TTC549 (cell line): ENCODE measurements around the gene RALGAPB.

Experiments used
- FAIRE-seq: peaks from 2 replicates; lab custom pipeline; 2012; peaks lifted over from hg19 to GRCh38; lab: Jason Lieb, UNC

The RALGAPB gene

GRCh38 chr20:38548356-38549083 lies 75.9 kb downstream of the RALGAPB start:
- FAIRE-seq, result no peak

- FAIRE-seq, result no peak
These were observed 77.6 kb downstream of the RALGAPB start for GRCh38 chr20:38550274-38550673.

- no peak for FAIRE-seq
These were observed 78.5 kb downstream of the RALGAPB start for GRCh38 chr20:38551056-38551626.

GRCh38 chr20:38554986-38555385 lies 82.3 kb downstream of the RALGAPB start:
- no peak for FAIRE-seq

- FAIRE-seq, result no peak
These were observed 82.8 kb downstream of the RALGAPB start for GRCh38 chr20:38555395-38555794.

- no peak for FAIRE-seq
These were observed 84.5 kb downstream of the RALGAPB start for GRCh38 chr20:38557174-38557573.

GRCh38 chr20:38558596-38559360 lies 86.1 kb downstream of the RALGAPB start:
- no peak for FAIRE-seq

- no peak for FAIRE-seq
These were observed 87.1 kb downstream of the RALGAPB start for GRCh38 chr20:38559764-38560163.

GRCh38 chr20:38563802-38564431 lies 91.3 kb downstream of the RALGAPB start:
- no peak for FAIRE-seq

GRCh38 chr20:38564680-38565079 lies 92.0 kb downstream of the RALGAPB start:
- no peak for FAIRE-seq

- FAIRE-seq, result no peak
These were observed 93.5 kb downstream of the RALGAPB start for GRCh38 chr20:38566036-38566598.

GRCh38 chr20:38569747-38570525 lies 97.3 kb downstream of the RALGAPB start:
- FAIRE-seq, result no peak

GRCh38 chr20:38573413-38573812 lies 100.8 kb downstream of the RALGAPB start:
- no peak for FAIRE-seq

- FAIRE-seq, result no peak
These were observed 106.7 kb downstream of the RALGAPB start for GRCh38 chr20:38579219-38579910.

- no peak for FAIRE-seq
These were observed 107.3 kb downstream of the RALGAPB start for GRCh38 chr20:38579921-38580320.

- no peak for FAIRE-seq
These were observed 108.4 kb downstream of the RALGAPB start, which contains the start of gene ADIG for GRCh38 chr20:38581013-38581412. TSS of gene ADIG (plus strand) at chr20:38581197. CDS start at chr20:38581251, 54 bp downstream.

GRCh38 chr20:38581830-38582358 lies 109.3 kb downstream of the RALGAPB start:
- FAIRE-seq, result no peak

- FAIRE-seq, result no peak
These were observed 110.7 kb downstream of the RALGAPB start for GRCh38 chr20:38583306-38583705.

- no peak for FAIRE-seq
These were observed 111.6 kb downstream of the RALGAPB start for GRCh38 chr20:38584099-38584763.
